ENCODE results near the gene MTA3.

MTA3 gene

GRCh38 chr2:42567364-42567763, 1.1 kb upstream of the MTA3 start:
- Histone ChIP-seq H3K9me3 (no peaks in the 10 kb centered on the region), H3K27ac (no peak overlapping the region), H3K4me3 (ENCODE audit: low read depth in 1 of 2, low read length in 1 of 2) (no peak overlapping the region), H3K27me3 (peaks cover 76% of the 10 kb centered on the region), H3K36me3 (no peaks in the 10 kb centered on the region), H3K4me1 (ENCODE audit: control insufficient read depth in 1 of 2, insufficient read depth in 1 of 2, low read depth in 1 of 2, low read length in 1 of 2) (peaks cover 0 to 6% of the 10 kb centered on the region in 2 experiments)
- TF ChIP-seq, protein P1, sequence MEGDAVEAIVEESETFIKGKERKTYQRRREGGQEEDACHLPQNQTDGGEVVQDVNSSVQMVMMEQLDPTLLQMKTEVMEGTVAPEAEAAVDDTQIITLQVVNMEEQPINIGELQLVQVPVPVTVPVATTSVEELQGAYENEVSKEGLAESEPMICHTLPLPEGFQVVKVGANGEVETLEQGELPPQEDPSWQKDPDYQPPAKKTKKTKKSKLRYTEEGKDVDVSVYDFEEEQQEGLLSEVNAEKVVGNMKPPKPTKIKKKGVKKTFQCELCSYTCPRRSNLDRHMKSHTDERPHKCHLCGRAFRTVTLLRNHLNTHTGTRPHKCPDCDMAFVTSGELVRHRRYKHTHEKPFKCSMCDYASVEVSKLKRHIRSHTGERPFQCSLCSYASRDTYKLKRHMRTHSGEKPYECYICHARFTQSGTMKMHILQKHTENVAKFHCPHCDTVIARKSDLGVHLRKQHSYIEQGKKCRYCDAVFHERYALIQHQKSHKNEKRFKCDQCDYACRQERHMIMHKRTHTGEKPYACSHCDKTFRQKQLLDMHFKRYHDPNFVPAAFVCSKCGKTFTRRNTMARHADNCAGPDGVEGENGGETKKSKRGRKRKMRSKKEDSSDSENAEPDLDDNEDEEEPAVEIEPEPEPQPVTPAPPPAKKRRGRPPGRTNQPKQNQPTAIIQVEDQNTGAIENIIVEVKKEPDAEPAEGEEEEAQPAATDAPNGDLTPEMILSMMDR (IDR thresholded peaks at IDR 0.05): no peak

GRCh38 chr2:42567806-42568400, 529 bp upstream of the MTA3 start:
- H3K27ac ChIP-seq: no peak overlapping the region
- peaks cover 71% of the 10 kb centered on the region for H3K27me3 ChIP-seq
- no peaks in the 10 kb centered on the region for H3K36me3 ChIP-seq
- no peaks in the 10 kb centered on the region for H3K9me3 ChIP-seq
- peak overlapping the region in 1 of 2 experiments; percentile 59 for H3K4me3 ChIP-seq (ENCODE audit: low read depth in 1 of 2, low read length in 1 of 2)
- TF ChIP-seq, protein P1 (IDR thresholded peaks at IDR 0.05): no peak
- peaks cover 0 to 6% of the 10 kb centered on the region in 2 experiments for H3K4me1 ChIP-seq (ENCODE audit: control insufficient read depth in 1 of 2, insufficient read depth in 1 of 2, low read depth in 1 of 2, low read length in 1 of 2)

- H3K27me3 ChIP-seq: peaks cover 60% of the 10 kb centered on the region
- no peaks in the 10 kb centered on the region for H3K9me3 ChIP-seq
- H3K36me3 ChIP-seq: no peaks in the 10 kb centered on the region
- H3K27ac ChIP-seq: no peak overlapping the region
- TF ChIP-seq, protein P1 (IDR thresholded peaks at IDR 0.05): no peak
- H3K4me1 ChIP-seq (ENCODE audit: control insufficient read depth in 1 of 2, insufficient read depth in 1 of 2, low read depth in 1 of 2, low read length in 1 of 2): peaks cover 0 to 6% of the 10 kb centered on the region in 2 experiments
- peak overlapping the region; percentile 37 to 59 for H3K4me3 ChIP-seq (ENCODE audit: low read depth in 1 of 2, low read length in 1 of 2)
These were observed 782 bp downstream of the MTA3 start for GRCh38 chr2:42569116-42569711.

GRCh38 chr2:42569883-42570282, 1.5 kb downstream of the MTA3 start:
- no peaks in the 10 kb centered on the region for H3K36me3 ChIP-seq
- no peaks in the 10 kb centered on the region for H3K9me3 ChIP-seq
- H3K4me3 ChIP-seq (ENCODE audit: low read depth in 1 of 2, low read length in 1 of 2): no peak overlapping the region
- H3K27ac ChIP-seq: no peak overlapping the region
- peaks cover 0 to 6% of the 10 kb centered on the region in 2 experiments for H3K4me1 ChIP-seq (ENCODE audit: control insufficient read depth in 1 of 2, insufficient read depth in 1 of 2, low read depth in 1 of 2, low read length in 1 of 2)
- H3K27me3 ChIP-seq: peaks cover 57% of the 10 kb centered on the region
- TF ChIP-seq, protein P1 (IDR thresholded peaks at IDR 0.05): no peak

- TF ChIP-seq, protein P1 (IDR thresholded peaks at IDR 0.05): no peak
- no peaks in the 10 kb centered on the region for H3K36me3 ChIP-seq
- peaks cover 33% of the 10 kb centered on the region for H3K27me3 ChIP-seq
These were observed 4.1 kb downstream of the MTA3 start for GRCh38 chr2:42572297-42573081.

More at GRCh38 chr2:42572297-42573081, 4.1 kb downstream of the MTA3 start:
- Histone ChIP-seq H3K4me3 (ENCODE audit: low read depth in 1 of 2, low read length in 1 of 2) (no peak overlapping the region), H3K9me3 (no peaks in the 10 kb centered on the region), H3K27ac (no peak overlapping the region), H3K4me1 (ENCODE audit: control insufficient read depth in 1 of 2, insufficient read depth in 1 of 2, low read depth in 1 of 2, low read length in 1 of 2) (peaks cover 0 to 6% of the 10 kb centered on the region in 2 experiments)
